ENCODE results near the gene RPN1.

- TF ChIP-seq CTCF (IDR thresholded peaks at IDR 0.05; ENCODE audit: borderline replicate concordance, extremely low read depth, low read length, poor library complexity, severe bottlenecking) = no peak
- TF ChIP-seq EZH2 (IDR thresholded peaks at IDR 0.05; ENCODE audit: borderline replicate concordance, low read depth, low read length, severe bottlenecking) = no peak
These were observed 18.3 kb downstream of the RPN1 start for GRCh38 chr3:128632301-128632700.

Data from DND-41 (cell line).